Vagina (tissue), 2 donors: ENCODE results near the gene IL18RAP.

Experiments used
- POLR2A ChIP-seq, 2 donors: fragments of 450-650 bp; IDR thresholded peaks; one replicate each; pipeline ENCODE4 v1.6.1; 2017; ENCODE audit warnings: antibody characterized with exemption in 2 of 2, mild to moderate bottlenecking in 2 of 2, moderate library complexity in 2 of 2
- POLR2AphosphoS5 ChIP-seq, 2 donors: sonication (generic); formaldehyde crosslinking; IDR thresholded peaks; one replicate each; pipeline ENCODE4 v1.9.0; 2017; ENCODE audit warnings: antibody characterized with exemption in 2 of 2, mild to moderate bottlenecking in 2 of 2, low read depth in 1 of 2; ENCODE audit not compliant: insufficient read depth in 1 of 2
- TF ChIP-seq, protein P1 (sequence below), 3 experiments: fragments of 450-650 bp in 2 of 3; fragments of 200-600 bp in 1 of 3; sonication (generic) in 1 of 3; IDR thresholded peaks; one replicate each; pipeline ENCODE4 v1.5.1; 2017 to 2019; ENCODE audit warnings: antibody characterized with exemption in 3 of 3, mild to moderate bottlenecking in 2 of 3, moderate library complexity in 2 of 3

DNA sequence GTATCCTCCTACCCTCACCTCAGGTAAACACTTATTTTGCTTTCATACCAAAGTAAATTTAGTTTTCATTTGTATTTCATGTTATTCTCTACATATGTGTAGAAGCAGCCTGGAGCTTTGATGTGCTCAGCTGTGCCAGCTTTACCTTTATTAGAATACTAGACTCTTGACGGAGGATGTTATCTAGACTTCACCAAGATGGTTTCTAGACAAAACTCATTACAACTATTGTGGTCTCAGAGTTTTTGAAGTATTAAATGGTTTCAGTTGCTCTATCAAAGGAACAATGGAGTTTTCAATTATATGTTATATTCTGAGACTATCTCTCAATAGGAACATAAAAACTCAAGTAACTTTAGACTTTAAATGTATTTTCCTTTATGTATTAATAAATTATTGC lies 5.0 kb upstream of the IL18RAP start:
- TF ChIP-seq POLR2AphosphoS5 (IDR thresholded peaks at IDR 0.05; ENCODE audit: insufficient read depth in 1 of 2, low read depth in 1 of 2): no peak
- TF ChIP-seq, protein P1, sequence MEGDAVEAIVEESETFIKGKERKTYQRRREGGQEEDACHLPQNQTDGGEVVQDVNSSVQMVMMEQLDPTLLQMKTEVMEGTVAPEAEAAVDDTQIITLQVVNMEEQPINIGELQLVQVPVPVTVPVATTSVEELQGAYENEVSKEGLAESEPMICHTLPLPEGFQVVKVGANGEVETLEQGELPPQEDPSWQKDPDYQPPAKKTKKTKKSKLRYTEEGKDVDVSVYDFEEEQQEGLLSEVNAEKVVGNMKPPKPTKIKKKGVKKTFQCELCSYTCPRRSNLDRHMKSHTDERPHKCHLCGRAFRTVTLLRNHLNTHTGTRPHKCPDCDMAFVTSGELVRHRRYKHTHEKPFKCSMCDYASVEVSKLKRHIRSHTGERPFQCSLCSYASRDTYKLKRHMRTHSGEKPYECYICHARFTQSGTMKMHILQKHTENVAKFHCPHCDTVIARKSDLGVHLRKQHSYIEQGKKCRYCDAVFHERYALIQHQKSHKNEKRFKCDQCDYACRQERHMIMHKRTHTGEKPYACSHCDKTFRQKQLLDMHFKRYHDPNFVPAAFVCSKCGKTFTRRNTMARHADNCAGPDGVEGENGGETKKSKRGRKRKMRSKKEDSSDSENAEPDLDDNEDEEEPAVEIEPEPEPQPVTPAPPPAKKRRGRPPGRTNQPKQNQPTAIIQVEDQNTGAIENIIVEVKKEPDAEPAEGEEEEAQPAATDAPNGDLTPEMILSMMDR (IDR thresholded peaks at IDR 0.05): no peak
- no peak for TF ChIP-seq POLR2A (IDR thresholded peaks at IDR 0.05)
